ENCODE results near the gene HIRA.
"Not testable (repeated sequence)": the region's sequence is repeated elsewhere in the genome, so short reads cannot be mapped to it uniquely, and the experiment has no call there.

HIRA gene

GRCh38 chr22:19436444-19437161, 5.1 kb upstream of the HIRA start:
- not testable (repeated sequence) for DNase-seq

GRCh38 chr22:19434829-19435580, 3.5 kb upstream of the HIRA start:
- DNase-seq: no peak

GRCh38 chr22:19434401-19434800, 2.9 kb upstream of the HIRA start:
- no peak for DNase-seq

GRCh38 chr22:19432133-19432851, 759 bp upstream of the HIRA start, which contains the start of gene MRPL40:
MRPL40 (plus strand) TSS chr22:19432545; CDS start chr22:19432555, 10 bp downstream.
- DNase-seq: peak; percentile 91

- no peak for DNase-seq
These were observed 517 bp downstream of the HIRA start for GRCh38 chr22:19430890-19431541.

GRCh38 chr22:19429950-19430889, 1.3 kb downstream of the HIRA start:
- DNase-seq: no peak

GRCh38 chr22:19424186-19424500, 7.4 kb downstream of the HIRA start:
- DNase-seq: no peak

GRCh38 chr22:19422440-19423301, 8.9 kb downstream of the HIRA start:
- no peak for DNase-seq

- DNase-seq: no peak
These were observed 11.2 kb downstream of the HIRA start for GRCh38 chr22:19420321-19420720.

GRCh38 chr22:19419464-19420178, 11.9 kb downstream of the HIRA start:
- no peak for DNase-seq

GRCh38 chr22:19419086-19419463, 12.5 kb downstream of the HIRA start:
- no peak for DNase-seq

GRCh38 chr22:19412923-19413322, 18.6 kb downstream of the HIRA start:
- no peak for DNase-seq

GRCh38 chr22:19412478-19412877, 19.1 kb downstream of the HIRA start:
- no peak for DNase-seq

GRCh38 chr22:19411690-19412045, 19.9 kb downstream of the HIRA start:
- DNase-seq: no peak

- no peak for DNase-seq
These were observed 20.4 kb downstream of the HIRA start for GRCh38 chr22:19410941-19411689.

GRCh38 chr22:19407649-19408606, 23.6 kb downstream of the HIRA start:
- no peak for DNase-seq

GRCh38 chr22:19406846-19407245, 24.7 kb downstream of the HIRA start:
- DNase-seq: no peak

GRCh38 chr22:19406281-19406811, 25.2 kb downstream of the HIRA start:
- no peak for DNase-seq

Data from NCI-H774 (cell line).